GM21526 (cell line): ENCODE results near the gene LEF1.

ENCODE experiments used
- ATAC-seq: cut with Tn5 transposase; IDR thresholded peaks from one replicate; pipeline ENCODE4 v1.9.1; 2021; ENCODE audit warnings: moderate library complexity; ENCODE audit not compliant: unreplicated experiment, low FRiP score

LEF1 gene

DNA sequence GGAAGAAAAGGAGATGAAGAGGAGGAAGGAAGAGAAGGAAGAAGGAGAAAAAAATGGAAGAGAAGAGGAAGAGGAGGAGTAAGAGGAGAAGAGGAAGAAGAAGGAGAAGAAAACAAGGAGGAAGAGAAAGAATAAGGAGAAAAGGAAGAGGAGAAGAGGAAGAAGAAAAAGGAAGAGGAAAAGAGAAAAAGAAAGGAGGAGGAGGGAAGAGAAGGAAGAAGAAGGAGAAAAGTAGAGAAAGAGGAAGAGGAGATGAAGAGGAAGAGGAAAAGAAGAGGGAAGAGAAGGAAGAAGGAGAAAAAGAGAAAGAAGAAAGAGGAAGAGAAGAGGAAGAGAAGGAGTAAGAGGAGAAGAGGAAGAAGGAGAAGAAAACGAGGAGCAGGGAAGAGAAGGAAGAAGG lies 11.8 kb upstream of the LEF1 start:
- no peak for ATAC-seq

DNA sequence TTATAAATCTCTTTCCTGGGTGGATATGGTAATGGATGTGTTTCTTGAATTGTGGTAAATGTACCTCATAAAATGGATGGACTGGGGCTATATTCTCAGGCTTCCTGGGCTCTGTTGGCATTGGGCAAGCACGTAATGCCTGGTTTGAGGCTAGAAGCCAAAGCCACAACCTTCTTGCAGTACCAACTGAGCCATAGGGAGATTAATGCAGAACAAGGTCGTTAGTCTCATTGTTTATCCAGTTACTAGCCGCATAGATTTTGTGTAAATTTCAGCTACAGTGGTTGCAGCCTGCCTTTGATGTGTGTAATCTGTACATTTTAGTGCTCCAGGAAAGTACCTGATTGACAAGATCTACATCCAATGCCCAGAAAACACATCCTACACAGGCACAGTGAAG lies 7.2 kb upstream of the LEF1 start:
- no peak for ATAC-seq

DNA sequence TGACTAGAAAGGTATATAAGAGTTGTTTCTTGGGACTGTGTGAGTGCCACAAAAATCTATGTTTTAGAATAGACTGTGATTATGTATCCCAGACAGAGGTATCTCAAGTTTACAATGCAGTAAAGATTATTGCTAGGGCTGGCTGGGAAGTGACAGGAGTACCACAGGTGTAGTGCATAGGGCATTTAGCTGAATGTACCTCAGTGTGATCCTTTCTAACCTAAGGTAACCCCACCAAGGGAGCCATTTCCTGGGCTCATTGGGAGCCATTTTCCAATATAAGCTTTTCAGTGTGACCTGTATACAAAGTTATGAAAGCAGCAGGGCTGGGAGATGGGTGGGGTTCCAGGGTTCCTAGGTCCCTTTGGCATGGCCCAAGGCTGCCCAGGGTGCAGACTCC lies 6.1 kb upstream of the LEF1 start:
- no peak for ATAC-seq

DNA sequence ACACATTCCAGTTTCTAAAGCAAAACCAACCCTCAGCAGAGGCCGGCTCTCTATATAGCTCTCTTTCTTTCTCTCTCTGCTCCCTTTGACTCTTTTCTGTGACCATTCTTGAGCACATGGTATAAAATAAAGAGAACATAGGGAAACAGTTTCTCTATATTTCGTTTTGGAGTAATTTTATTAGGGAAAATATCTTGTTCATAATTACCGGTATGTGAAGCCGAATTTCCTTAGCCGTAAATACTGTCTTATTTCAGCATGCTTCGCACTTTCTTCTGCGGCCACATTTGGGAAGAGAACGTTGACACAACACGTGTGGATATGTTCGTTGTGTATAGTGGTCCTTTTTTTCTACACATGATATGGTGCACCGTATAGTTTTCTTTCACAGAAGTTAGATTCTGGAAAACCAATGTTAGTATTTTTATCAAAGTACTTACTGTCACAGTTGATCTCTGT lies 4.9 kb upstream of the LEF1 start:
- no peak for ATAC-seq

DNA sequence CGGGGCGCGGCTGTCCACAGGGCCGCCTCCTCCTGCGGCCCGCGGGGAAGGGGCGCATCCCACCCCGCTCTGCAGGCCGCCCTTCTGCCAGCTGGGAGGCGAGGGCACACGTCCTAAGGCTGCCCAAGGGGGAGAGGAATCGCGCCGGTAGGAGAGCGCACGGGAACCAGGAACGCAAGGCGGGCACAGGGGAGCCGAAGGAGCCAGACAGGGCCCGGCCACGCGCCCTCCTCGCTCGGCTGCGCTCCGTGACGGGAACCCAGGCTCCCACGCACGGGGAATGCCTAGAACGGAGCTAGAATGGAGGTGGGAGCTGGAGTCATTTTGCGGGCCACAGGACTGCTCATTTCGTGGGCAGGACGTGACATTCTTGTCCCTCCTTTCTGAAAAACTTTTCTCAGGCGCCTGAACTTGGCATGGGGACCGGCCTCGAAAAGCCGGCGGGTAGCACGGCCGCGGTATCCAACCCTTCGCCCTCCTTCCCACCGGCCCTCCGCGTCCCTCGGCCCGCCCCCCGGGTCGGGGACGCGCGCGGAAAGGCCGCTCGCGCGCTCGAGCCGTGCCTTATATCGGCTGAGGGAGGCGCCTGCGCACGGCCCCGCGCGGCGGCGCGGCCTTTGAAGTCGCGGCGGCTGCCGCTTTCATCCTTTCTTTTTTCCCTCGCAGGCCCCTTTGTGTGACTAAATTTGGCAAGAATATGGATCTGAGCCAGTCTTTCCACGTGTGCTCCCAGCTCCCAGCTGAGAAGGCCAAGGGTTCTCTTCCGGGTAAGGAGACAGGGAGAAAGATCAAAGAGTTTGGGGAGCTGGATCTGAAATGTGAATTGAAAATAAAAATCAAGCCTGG lies 4.2 kb upstream of the LEF1 start:
- ATAC-seq = no peak

DNA sequence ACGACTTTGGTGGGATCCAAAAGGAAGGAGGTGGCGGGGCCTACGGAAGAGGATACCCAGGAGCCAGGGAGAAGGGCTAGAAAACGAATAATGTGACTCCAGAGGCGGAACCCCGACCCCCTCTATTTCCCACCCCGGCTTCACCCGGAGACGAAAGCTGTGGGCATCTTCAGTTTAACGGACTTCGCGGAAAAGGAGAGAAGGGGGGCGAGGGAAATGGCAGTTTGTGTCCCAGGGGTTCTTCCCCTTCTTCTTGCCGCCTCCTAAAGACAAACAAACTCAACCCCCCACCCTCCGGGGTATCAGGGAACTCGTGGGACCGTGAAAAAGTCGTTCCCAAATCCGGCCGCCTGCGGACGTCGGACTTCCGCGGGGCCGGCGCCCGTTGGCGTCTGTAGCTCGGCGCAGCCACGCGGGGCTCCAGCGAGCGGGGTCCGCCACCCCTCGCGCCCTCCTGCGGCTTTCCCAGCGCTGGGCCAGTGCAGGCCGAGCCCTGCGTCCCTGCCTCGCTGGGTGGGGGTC lies 3.6 kb upstream of the LEF1 start:
- no peak for ATAC-seq

DNA sequence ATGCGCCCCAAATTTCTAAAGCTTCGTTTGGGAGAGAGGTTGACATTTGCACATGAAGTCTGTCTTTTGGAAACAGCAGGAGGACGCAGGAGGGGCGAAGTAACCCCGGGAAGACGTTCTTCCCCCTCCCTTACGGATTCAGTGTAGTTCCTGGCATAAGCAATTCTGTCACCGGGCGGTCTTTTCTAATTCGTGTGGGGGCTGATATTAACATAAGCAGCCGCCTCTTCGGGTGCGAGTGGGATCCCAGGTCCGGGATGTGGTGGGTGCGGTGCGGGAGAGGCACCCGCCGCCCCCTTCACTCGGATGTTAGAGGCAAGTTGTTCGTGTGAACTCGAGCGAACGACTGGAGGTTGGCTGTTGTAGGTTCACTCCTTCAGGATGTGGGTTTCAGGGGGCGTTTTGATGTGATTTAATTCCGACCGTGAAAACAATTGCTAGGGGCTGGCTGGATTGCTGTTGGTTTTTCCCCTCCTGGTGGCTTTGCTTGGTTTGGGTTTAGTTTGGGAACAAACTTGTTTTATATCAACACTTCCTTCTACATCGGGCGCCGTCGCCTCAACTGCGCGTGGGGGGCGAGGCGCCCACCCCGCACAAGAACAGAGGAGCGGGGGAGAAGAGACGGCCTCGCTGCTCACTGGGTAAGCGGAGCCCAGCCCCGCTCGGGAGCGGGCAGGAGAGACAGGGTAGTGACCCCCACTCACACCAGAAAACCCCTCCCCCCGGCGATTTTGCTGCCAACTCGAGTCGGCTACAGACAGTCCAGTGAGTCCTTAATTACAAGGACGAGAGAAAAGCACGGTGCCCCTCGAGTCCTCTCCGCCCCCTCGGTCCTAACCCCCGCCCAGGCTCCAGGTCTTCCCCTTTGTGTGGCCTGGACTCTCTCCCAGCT lies 2.9 kb upstream of the LEF1 start:
- ATAC-seq = no peak

DNA sequence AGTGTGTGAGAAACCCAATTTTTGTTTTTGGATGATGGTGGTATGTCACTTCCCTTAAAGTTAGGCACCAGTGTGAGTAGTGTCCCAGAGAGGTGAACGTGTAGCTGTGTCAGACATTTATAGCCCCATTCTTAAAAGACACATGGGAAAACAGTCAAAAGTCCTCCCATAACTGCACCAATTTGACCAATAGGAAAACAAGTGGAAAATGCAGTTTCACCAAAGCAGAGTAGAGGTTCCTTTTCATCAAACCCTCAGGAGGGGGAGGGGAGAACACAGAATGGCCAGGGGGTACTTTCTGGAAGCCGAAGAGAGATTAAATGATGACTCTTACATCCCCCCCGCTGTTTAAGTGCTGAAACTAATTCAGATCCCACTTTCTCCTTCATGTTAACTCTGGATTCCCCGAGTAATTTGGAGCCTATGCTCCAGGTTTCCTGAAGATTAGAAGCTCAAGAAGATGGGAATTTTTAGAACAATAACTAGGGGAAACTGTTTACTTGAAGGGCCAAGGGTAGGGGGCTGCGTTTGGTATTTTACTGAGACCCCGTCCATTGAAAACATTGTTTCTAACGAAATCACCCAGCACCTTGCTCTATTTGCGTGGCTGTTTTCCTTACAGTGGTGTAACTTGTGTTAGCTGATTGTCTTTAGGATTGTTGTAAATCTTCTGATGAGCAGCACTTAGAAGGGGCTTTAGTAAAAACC lies 2.1 kb upstream of the LEF1 start:
- no peak for ATAC-seq

DNA sequence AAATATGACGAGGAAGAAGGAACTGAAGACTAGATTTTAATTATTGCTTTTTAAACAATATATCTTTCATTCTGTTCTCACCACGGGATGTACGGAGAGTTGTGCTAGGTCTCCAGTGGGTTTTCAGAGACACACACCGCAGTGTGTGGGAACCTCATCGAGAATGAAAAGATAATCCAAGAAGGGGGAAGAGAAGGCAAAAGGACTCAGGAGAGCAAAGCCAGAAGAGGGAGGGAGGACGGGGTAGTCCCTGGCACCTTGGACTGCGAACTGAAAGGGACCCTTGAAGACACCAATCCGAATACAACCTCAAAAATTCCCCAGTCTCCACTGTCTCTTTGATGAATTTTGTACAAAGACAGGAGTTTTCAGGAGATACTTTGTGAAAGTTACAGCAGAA lies 932 bp upstream of the LEF1 start:
- ATAC-seq = no peak

DNA sequence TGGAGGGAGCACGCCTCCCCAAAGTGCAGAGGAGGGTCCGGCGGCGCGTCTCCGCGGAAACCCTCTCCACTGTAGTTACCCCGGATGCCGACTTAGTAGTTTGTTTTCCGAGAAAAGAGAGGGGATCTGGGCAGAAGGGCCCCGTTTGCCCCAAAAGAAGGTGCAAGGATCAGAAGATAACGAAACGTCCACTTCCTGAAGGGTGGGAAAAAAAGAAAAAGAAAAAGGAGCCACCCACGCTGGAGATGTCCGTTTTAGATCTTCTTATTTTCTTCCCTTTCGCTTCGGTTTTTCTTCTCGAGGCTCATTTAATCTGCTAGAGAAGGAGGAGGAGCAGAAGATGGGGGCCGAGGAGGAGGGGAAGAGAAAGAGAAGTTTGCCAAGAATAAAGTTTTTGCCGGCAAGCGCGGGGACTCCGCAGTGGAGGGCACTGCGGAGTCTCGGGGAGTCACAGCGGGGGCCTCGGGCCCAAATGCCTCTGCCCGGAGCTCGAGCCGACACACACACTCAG lies 517 bp downstream of the LEF1 start:
- no peak for ATAC-seq

DNA sequence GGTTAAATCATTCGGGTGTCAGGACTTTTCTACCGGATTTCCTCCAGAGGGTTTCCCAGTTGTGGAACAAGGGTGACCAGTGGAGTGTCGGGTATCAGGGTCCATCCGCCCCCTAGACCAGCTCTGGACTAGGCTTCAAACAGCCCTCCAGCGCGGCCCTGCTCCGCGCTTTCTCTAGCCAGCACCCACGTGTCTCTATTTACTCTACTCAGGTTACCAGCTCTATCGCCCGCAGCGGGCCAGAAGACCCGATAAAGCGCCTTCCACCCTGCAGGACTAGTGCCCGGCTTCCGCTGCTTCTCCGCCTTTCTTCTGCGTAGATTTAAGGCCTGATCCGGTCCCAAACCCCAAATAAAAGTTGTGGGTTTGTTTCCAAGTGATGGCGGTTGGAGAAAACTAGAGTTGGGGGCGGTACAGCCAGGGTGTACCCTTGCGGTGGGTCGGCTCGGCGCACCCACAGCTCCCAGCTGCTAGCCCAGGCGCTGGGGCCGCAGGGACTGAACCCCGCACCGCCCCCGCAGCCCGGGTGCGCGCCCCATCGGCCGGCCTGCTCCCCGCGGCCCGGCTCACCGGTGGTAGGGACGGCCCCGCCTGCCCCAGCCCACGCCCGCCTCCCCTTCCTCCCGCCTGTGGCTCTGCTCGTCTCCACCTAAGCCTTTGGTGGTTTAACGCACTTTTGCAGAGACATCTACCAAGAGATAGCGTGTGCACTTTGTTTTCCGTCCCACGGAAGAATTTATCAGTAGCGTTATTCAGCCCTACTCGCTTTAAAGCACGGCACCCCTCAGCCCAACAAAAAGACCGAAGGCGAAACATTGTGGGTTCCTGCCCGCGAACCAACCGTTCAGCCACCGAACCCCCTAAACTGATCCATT lies 2.1 kb downstream of the LEF1 start:
- ATAC-seq = peak; percentile 46

DNA sequence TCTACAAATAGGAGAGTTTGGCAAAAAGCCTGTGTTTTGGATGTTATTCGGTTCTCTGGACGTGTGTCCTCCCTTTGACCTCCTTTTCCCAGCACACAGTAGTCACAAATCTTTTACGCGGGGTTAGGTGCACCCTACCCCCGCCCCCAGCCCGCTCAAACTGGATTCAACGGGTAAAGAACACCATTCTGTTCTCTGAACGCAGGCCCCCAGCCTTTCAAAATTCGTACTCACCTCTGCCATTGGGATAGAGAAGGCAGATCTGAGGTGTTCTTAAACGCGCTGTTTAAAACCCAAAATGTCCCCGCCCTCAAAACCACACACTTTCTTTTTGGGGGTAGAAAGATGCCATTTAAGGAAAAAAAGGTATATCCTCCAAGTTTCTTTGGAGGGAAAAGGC lies 2.7 kb downstream of the LEF1 start:
- ATAC-seq = no peak

DNA sequence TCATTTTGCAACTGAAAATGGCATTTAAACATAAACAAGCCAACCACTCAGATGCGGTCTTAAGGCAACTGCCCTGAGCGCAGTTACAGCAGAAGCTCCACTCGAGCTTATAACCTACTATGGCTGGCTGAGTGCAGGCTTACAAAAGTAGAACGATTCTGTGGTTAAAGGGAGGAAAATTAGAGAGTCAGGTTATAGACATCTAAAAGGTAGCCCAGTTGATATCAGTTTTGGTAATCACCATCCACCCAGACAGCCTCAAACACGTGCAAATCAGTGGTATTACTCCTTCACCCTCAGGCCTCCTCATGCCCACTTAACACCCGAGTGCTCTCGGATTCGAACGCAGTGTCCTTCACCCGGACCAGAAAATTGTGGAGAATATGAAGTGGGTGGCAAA lies 3.1 kb downstream of the LEF1 start:
- no peak for ATAC-seq

DNA sequence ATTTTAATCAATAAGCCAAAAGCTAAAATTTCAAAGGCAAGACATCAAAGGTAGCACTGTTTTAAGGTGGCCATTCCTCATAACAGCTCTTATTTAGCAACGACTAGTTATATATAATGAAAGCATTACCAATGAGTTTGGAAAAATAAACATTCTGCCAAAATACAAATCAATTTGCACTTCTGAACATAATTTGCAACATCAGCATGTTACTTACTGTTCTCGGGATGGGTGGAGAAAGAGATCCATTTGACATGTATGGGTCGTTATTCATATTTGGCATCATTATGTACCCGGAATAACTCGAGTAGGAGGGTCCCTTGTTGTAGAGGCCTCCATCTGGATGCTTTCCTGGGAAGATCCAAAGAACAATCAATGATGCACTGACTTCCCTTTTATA lies 5.4 kb downstream of the LEF1 start:
- ATAC-seq = no peak

DNA sequence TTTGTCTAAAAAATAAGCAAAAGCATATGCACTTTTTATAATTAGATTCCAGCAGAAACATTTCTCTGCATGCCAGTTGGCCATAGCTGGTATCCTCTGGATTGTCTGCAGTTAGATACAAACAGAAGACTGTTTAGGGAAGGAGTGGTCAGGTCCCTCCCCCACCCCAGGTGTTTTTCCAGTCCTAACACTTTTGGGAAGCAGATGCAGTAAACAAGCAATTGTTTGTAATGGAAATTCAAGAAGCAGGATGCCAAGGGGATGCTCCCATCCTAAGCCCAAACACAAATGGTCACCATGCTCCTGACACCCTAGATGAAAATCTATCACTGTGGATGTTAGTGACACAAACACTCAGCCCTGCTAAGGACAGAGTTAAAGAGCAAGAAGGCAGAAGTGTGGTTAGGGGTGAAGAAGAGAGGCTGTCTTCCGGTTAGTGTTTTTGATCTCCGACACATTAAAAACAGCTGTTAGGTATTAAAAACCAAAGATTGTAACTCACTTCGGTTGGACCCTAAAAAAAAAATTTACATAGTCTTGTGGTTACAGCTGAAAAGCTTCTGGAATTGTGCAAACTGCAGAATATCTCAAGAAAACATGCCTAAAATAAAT lies 7.9 kb downstream of the LEF1 start:
- ATAC-seq = no peak

DNA sequence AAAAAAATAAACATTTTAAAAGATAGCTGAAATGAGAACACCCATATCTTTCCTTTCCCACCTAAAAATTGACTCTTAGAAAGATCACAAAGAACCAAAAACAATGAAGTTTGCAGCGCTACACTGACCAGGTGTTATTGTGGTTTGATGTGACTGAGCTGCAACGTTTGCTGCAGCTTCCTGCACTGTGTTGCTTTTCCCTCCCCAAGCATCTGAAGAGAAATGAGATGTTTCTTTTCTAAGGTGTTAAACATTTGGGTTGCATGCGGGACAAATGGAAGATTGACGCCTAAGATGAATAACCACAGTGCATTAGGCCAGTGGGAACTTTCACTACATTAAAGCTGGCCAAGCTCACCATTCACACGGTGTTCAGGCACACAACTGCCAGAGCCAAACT lies 8.9 kb downstream of the LEF1 start:
- ATAC-seq = no peak

DNA sequence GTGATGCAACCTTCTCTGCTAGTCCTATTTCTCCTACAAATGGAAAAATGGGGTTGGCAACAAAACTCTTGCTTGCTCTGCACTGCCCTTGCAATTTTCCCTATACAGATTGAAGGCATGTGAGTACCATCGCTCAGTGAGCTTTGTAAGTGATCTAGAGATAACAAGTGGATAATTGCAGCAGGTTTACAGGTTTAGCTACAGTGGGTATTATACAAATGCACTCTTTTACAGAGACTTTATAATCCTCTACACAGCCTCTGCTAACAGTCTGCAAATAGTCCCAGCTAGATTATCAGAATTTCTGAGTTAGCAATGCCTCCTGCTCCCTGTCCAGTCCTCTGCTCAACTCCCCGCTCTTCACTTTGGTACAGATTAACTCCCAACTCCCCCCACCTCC lies 11.1 kb downstream of the LEF1 start:
- ATAC-seq = no peak

DNA sequence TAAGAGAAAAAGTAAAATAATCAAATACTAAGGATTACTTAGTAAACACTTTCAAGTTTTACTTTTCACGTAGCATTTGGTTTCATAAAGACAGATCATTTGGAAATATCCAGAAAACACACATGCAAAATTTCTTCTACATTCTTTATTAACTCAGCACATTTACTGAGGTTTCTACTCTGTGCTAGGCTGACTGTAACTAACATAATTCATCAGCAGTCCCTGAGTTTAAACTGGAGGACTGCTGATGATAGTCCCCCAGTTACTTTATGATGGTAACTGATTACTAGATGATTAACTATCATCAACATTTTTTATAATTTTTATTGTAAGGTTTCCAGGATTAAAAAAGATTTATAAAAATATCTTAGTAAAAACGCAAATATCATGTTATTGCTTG lies 12.3 kb downstream of the LEF1 start:
- ATAC-seq = no peak

DNA sequence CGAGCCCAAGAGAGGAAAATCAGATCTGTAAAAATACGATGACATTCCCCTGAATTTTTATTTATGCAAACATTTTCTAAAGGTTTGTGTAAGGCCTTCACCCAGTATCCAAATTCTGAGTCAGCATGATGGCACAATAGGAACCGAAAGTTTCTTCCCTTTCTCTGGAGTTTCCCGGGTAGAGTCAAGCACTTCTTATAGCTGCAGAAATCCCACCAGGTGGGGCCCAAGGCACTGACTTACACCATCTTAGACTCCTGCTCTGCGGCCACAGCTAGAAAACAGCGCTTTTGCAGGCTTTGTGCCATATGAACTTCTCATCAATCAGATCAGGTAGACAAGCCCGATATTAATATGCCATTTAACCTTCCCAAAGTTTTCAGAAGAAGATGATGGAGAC lies 13.4 kb downstream of the LEF1 start:
- ATAC-seq = no peak
